ENCODE data around the gene PEAK1. TPM values are rescaled to one million over a fixed set of nuclear protein-coding genes. Genes with fewer than 3 reads are reported as not detected.

PEAK1 gene
- total RNA-seq, 1 experiment from 2014 or later: 18.4 TPM

DNA sequence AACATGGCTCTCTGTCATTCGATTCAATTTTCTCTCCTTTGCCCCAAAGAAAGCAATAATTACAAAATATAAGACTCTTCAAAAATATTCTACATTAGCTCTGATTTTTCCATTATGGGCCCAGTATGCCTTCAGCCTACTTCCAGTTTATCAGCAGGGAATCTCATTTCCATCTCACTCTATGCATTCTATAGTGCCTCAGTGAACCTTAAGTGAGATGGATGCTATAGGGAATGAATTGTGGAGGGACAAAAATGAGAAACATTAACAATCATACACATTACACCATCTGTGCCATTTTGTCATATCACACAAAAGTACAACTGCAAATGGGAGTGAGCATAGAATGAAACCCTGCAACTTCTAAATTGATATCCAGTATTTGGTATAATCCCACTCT is 298.3 kb downstream of the PEAK1 start:
- CTCF ChIA-PET: no interaction called here
- POLR2A ChIA-PET: no interaction called here
- Histone ChIP-seq H3K9me3 (no peaks in the 10 kb centered on the region), H3K27me3 (replicated peaks; ENCODE audit: control insufficient read depth, insufficient read depth, low read length) (no peaks in the 10 kb centered on the region), H3K4me3 (ENCODE audit: low read depth, low read length) (no peak overlapping the region), H3K4me1 (no peaks in the 10 kb centered on the region), H3K36me3 (ENCODE audit: control insufficient read depth, insufficient read depth, low read length) (no peaks in the 10 kb centered on the region)
- TF ChIP-seq, protein P1, sequence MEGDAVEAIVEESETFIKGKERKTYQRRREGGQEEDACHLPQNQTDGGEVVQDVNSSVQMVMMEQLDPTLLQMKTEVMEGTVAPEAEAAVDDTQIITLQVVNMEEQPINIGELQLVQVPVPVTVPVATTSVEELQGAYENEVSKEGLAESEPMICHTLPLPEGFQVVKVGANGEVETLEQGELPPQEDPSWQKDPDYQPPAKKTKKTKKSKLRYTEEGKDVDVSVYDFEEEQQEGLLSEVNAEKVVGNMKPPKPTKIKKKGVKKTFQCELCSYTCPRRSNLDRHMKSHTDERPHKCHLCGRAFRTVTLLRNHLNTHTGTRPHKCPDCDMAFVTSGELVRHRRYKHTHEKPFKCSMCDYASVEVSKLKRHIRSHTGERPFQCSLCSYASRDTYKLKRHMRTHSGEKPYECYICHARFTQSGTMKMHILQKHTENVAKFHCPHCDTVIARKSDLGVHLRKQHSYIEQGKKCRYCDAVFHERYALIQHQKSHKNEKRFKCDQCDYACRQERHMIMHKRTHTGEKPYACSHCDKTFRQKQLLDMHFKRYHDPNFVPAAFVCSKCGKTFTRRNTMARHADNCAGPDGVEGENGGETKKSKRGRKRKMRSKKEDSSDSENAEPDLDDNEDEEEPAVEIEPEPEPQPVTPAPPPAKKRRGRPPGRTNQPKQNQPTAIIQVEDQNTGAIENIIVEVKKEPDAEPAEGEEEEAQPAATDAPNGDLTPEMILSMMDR (IDR thresholded peaks at IDR 0.05; ENCODE audit: insufficient read depth in 1 of 2, low read depth in 1 of 2, low read length in 1 of 2, severe bottlenecking in 1 of 2, unreplicated experiment in 1 of 2): no peak
- Mint-ChIP-seq H3K27ac (ENCODE audit: unreplicated experiment) (no peak overlapping the region), H3K27me3 (ENCODE audit: insufficient read depth, unreplicated experiment) (no peaks in the 10 kb centered on the region), H3K4me1 (ENCODE audit: low read depth, unreplicated experiment) (no peaks in the 10 kb centered on the region), H3K4me3 (ENCODE audit: unreplicated experiment) (no peak overlapping the region), H3K9me3 (ENCODE audit: unreplicated experiment) (no peaks in the 10 kb centered on the region), H3K36me3 (ENCODE audit: insufficient read depth, unreplicated experiment) (no peaks in the 10 kb centered on the region)
- no TSS peak for BruUV-seq (replicated peaks)
- no peak for DNase-seq
- intact Hi-C loops (cut with micrococcal nuclease; ENCODE audit: unreplicated experiment): no loop called here

DNA sequence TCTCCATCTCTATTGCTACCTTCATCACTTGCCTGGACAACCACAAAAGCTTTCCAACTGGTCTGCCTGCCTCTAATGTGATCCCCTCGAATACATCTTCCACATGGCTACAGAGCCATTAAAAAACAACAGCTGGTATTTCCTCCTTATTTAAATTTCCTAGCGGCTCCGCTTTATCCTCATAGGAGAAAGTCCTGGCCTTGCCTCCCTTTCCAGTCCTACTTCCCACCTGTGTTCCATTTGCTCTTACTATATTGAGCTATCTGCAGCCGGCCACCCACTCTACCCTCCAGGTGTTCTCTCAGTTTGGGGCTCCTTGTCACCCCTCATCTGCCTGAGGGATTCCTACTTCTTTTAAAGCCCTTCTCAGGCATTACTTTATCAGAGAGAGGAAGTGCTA is 299.3 kb downstream of the PEAK1 start:
- no peaks in the 10 kb centered on the region for H3K9me3 Mint-ChIP-seq (ENCODE audit: unreplicated experiment)
- no peaks in the 10 kb centered on the region for H3K4me1 Mint-ChIP-seq (ENCODE audit: low read depth, unreplicated experiment)
- no peak overlapping the region for H3K4me3 ChIP-seq (ENCODE audit: low read depth, low read length)
- H3K4me3 Mint-ChIP-seq (ENCODE audit: unreplicated experiment): no peak overlapping the region
- intact Hi-C loops (cut with micrococcal nuclease; ENCODE audit: unreplicated experiment): no loop called here
- ChIA-PET CTCF (interaction anchor here (3.1 kb wide), 1 partner anchor 423 kb away, joined by 27 read pairs; no protein-coding TSS in a partner anchor), POLR2A (no interaction called here)
- BruUV-seq (replicated peaks): no TSS peak
- H3K9me3 ChIP-seq: no peaks in the 10 kb centered on the region
- H3K36me3 Mint-ChIP-seq (ENCODE audit: insufficient read depth, unreplicated experiment): no peaks in the 10 kb centered on the region
- no peaks in the 10 kb centered on the region for H3K36me3 ChIP-seq (ENCODE audit: control insufficient read depth, insufficient read depth, low read length)
- no peaks in the 10 kb centered on the region for H3K27me3 Mint-ChIP-seq (ENCODE audit: insufficient read depth, unreplicated experiment)
- TF ChIP-seq, protein P1 (IDR thresholded peaks at IDR 0.05; ENCODE audit: insufficient read depth in 1 of 2, low read depth in 1 of 2, low read length in 1 of 2, severe bottlenecking in 1 of 2, unreplicated experiment in 1 of 2): no peak
- H3K27ac Mint-ChIP-seq (ENCODE audit: unreplicated experiment): no peak overlapping the region
- no peaks in the 10 kb centered on the region for H3K27me3 ChIP-seq (replicated peaks; ENCODE audit: control insufficient read depth, insufficient read depth, low read length)
- no peaks in the 10 kb centered on the region for H3K4me1 ChIP-seq
- no peak for DNase-seq

DNA sequence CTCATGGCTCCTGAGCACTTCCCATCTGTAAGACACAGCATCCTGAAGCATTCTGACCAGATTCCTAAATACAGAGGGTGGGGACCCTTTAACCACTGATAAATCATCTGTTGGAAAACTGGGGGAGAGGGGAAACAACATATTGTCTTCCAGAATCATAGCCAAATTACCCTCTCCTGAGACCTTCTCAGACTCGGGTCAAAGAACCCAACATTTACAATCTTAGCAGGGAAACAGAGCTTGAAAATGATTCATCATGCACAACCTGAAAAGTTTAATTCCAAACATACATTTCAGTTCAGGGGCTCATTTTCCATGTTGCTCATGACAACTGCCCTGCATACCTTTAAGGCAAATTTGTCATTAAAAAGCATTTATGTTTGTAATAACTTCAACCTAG is 300.5 kb downstream of the PEAK1 start:
- Mint-ChIP-seq H3K4me3 (ENCODE audit: unreplicated experiment) (no peak overlapping the region), H3K9me3 (ENCODE audit: unreplicated experiment) (no peaks in the 10 kb centered on the region), H3K27me3 (ENCODE audit: insufficient read depth, unreplicated experiment) (no peaks in the 10 kb centered on the region), H3K4me1 (ENCODE audit: low read depth, unreplicated experiment) (no peaks in the 10 kb centered on the region), H3K36me3 (ENCODE audit: insufficient read depth, unreplicated experiment) (no peaks in the 10 kb centered on the region), H3K27ac (ENCODE audit: unreplicated experiment) (no peak overlapping the region)
- H3K36me3 ChIP-seq (ENCODE audit: control insufficient read depth, insufficient read depth, low read length): no peaks in the 10 kb centered on the region
- CTCF ChIA-PET: interaction anchor here (0.7 to 3.1 kb wide), 6 partner anchors 12 to 514 kb away, joined by 3 to 27 read pairs (median 4); no protein-coding TSS in a partner anchor
- DNase-seq: no peak
- H3K9me3 ChIP-seq: no peaks in the 10 kb centered on the region
- BruUV-seq (replicated peaks): no TSS peak
- TF ChIP-seq, protein P1 (IDR thresholded peaks at IDR 0.05; ENCODE audit: insufficient read depth in 1 of 2, low read depth in 1 of 2, low read length in 1 of 2, severe bottlenecking in 1 of 2, unreplicated experiment in 1 of 2): no peak
- intact Hi-C loops (cut with micrococcal nuclease; ENCODE audit: unreplicated experiment): loop anchor here (1.0 to 2.0 kb wide), 3 partner anchors 67 to 423 kb away; no protein-coding TSS in a partner anchor
- POLR2A ChIA-PET: no interaction called here
- no peaks in the 10 kb centered on the region for H3K4me1 ChIP-seq
- H3K4me3 ChIP-seq (ENCODE audit: low read depth, low read length): no peak overlapping the region
- H3K27me3 ChIP-seq (replicated peaks; ENCODE audit: control insufficient read depth, insufficient read depth, low read length): no peaks in the 10 kb centered on the region
